Left ventricle myocardium inferior (tissue), 1 donor: ENCODE results near the gene HELB. TPM values are rescaled to one million over a fixed set of nuclear protein-coding genes. Genes with fewer than 3 reads are reported as not detected.

Experiments
- DNase-seq: peaks from one replicate; pipeline ENCODE4 v3.0.0-alpha.2; 2020
- H3K27ac ChIP-seq: fragments of 200-600 bp; replicated peaks from 2 replicates; pipeline ENCODE4 v1.8.0; 2021
- H3K27me3 ChIP-seq: fragments of 200-600 bp; 2 replicates; pipeline ENCODE4 v1.8.0; 2021; ENCODE audit warnings: low read depth
- H3K36me3 ChIP-seq: fragments of 200-600 bp; 2 replicates; pipeline ENCODE4 v1.8.0; 2021
- H3K4me1 ChIP-seq: fragments of 200-600 bp; 2 replicates; pipeline ENCODE4 v1.8.0; 2021
- H3K4me3 ChIP-seq: fragments of 200-600 bp; 2 replicates; pipeline ENCODE4 v1.8.0; 2021; ENCODE audit warnings: mild to moderate bottlenecking, moderate library complexity
- H3K9me3 ChIP-seq: fragments of 200-600 bp; replicated peaks from 2 replicates; pipeline ENCODE4 v1.8.0; 2021
- CTCF ChIP-seq: fragments of 200-600 bp; IDR thresholded peaks from 2 replicates; pipeline ENCODE4 v1.8.0; 2021; ENCODE audit warnings: antibody characterized with exemption, mild to moderate bottlenecking, borderline replicate concordance
- intact Hi-C: fragments of 100-400 bp; cut with micrococcal nuclease; formaldehyde crosslinking; loops from one replicate; pipeline ENCODE4 v1.11.0; 2022
- total RNA-seq: library from RNA; stranded (reverse); fragmentation: NEBNext Ultra II Directional; extraction: Animal tissue kit (Norgen Biotek cat#: 25700); gene quantifications from one replicate; pipeline ENCODE4 v1.2.1, GENCODE V29; 2021
- donor health status: DM: no; HTN: yes; CAD: no; lungs with severe emphysema.

Gene HELB
- total RNA-seq, 1 donor from 2014 or later = 1.3 TPM

- H3K36me3 ChIP-seq = peaks cover 8% of the 10 kb centered on the region
- intact Hi-C loops = no loop called here
- no peak overlapping the region for H3K4me3 ChIP-seq
- no peak for TF ChIP-seq CTCF
- H3K27ac ChIP-seq = no peak overlapping the region
- no peaks in the 10 kb centered on the region for H3K9me3 ChIP-seq
- H3K27me3 ChIP-seq = no peaks in the 10 kb centered on the region
- no peak for DNase-seq
- H3K4me1 ChIP-seq = no peaks in the 10 kb centered on the region
These were observed 49.0 kb downstream of the HELB start for GRCh38 chr12:66351301-66351700.

GRCh38 chr12:66352197-66352596 is 49.9 kb downstream of the HELB start:
- TF ChIP-seq CTCF = peak; percentile 52
- Histone ChIP-seq H3K36me3 (no peaks in the 10 kb centered on the region), H3K27me3 (no peaks in the 10 kb centered on the region), H3K4me3 (no peak overlapping the region), H3K4me1 (no peaks in the 10 kb centered on the region), H3K27ac (no peak overlapping the region), H3K9me3 (no peaks in the 10 kb centered on the region)
- intact Hi-C loops = no loop called here
- DNase-seq = peak; percentile 17

- H3K4me3 ChIP-seq = no peak overlapping the region
- no peaks in the 10 kb centered on the region for H3K27me3 ChIP-seq
- DNase-seq = no peak
- H3K4me1 ChIP-seq = no peaks in the 10 kb centered on the region
- H3K36me3 ChIP-seq = no peaks in the 10 kb centered on the region
- intact Hi-C loops = no loop called here
- H3K9me3 ChIP-seq = no peaks in the 10 kb centered on the region
- no peak for TF ChIP-seq CTCF
- H3K27ac ChIP-seq = no peak overlapping the region
These were observed 50.6 kb downstream of the HELB start for GRCh38 chr12:66352899-66353298.

GRCh38 chr12:66354291-66354690 is 52.0 kb downstream of the HELB start:
- Histone ChIP-seq H3K9me3 (no peaks in the 10 kb centered on the region), H3K27me3 (no peaks in the 10 kb centered on the region), H3K36me3 (no peaks in the 10 kb centered on the region), H3K27ac (no peak overlapping the region), H3K4me1 (no peaks in the 10 kb centered on the region), H3K4me3 (no peak overlapping the region)
- TF ChIP-seq CTCF = no peak
- intact Hi-C loops = no loop called here
- no peak for DNase-seq

DNA sequence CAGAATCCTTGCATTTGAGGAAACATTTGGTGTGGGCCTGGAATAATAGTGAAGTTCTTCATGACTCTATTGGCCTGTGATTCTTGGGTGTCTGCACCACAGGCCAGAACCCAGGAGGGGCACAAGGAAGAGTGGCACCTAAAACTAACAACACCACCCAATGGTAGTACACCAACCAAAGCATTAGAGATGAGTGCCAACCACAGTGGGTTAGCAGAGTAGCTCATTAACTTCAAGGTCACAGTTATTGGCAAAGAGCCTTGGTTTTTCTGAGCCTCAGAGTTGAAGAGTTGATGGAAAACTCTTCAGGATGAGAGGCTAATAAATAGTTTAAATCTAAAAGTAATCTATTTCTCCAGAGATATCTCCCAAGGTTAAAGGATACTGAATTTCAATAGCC is 57.0 kb downstream of the HELB start:
- Histone ChIP-seq H3K9me3 (no peaks in the 10 kb centered on the region), H3K36me3 (no peaks in the 10 kb centered on the region), H3K4me1 (no peaks in the 10 kb centered on the region), H3K4me3 (no peak overlapping the region), H3K27me3 (no peaks in the 10 kb centered on the region), H3K27ac (no peak overlapping the region)
- TF ChIP-seq CTCF = no peak
- no peak for DNase-seq
- intact Hi-C loops = no loop called here

- no peak for DNase-seq
- H3K4me3 ChIP-seq = no peak overlapping the region
- no peaks in the 10 kb centered on the region for H3K36me3 ChIP-seq
- H3K27ac ChIP-seq = no peak overlapping the region
- no peaks in the 10 kb centered on the region for H3K4me1 ChIP-seq
- intact Hi-C loops = no loop called here
- TF ChIP-seq CTCF = no peak
- H3K27me3 ChIP-seq = no peaks in the 10 kb centered on the region
- no peaks in the 10 kb centered on the region for H3K9me3 ChIP-seq
These were observed 59.4 kb downstream of the HELB start for GRCh38 chr12:66361703-66362102.
